Stimulated activated CD4-positive, alpha-beta T cell treated with anti-CD3 and anti-CD28 coated beads, Interleukin-1b, Interleukin-23, amount 100 ng/mL, for 4 hours (primary cell): ENCODE measurements around the gene CRIM1.

Source experiments
- DNase-seq, 2 donors: peaks; one replicate each; pipeline ENCODE4 v3.0.0-alpha.2; 2020; ENCODE audit warnings: low read depth in 2 of 2

CRIM1 gene

GRCh38 chr2:36554531-36554930 is 199.0 kb downstream of the CRIM1 start:
- DNase-seq = no peak

- DNase-seq = no peak
Observed at GRCh38 chr2:36555789-36556188, 200.2 kb downstream of the CRIM1 start.

GRCh38 chr2:36556842-36557241 is 201.3 kb downstream of the CRIM1 start:
- DNase-seq = no peak

DNA sequence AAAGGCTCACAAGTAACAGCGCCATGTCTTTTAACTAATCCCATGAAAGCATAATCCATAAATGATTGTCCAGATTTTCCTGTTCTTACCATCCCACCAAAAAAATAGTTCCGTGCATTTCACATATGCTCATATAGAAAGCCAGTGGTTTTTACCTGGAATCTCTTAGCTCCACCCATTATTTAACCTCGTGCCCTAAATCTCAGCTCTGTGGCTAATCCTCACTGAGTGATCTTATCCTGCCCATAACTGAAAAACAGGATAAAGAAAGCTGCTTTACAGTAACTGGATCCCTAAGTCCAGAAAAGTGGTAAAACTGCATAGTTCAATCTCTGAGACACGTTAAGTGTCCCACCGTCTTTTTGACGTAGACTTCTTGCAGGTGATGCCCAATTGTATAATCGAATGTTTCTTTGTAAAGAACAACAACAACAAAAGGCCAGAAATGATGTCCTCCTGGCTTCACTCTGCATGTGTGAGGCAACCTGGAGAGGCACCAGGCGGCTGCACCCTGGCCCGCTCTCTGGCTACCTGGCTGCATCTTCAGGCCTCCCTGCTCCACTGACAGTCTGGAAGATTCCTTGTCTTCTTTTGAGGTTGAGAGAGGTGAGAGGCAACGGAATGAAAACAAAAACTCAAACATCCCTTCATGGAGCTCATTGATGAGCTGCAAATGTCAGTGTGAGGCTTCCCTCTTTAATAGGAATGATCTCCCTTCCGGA is 203.8 kb downstream of the CRIM1 start:
- no peak for DNase-seq

DNA sequence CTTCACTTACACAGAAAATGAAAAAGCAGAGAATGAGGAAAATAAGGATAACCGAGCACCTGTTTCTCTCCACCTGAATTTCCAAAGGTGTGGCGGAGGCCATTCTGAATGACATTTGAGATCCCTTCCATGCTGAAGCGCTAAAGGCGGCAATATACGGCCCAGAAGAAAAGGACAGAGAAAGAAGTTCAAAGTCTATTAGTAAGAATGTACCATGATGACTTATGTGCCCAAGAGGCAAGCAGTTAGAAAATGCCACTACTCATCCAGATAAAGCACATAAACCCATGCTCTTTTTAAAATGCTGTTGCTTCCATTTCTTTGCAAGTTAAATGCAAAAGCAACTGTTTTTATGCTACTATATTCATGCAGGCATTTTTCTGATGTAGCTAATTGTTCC is 205.1 kb downstream of the CRIM1 start:
- DNase-seq = no peak

GRCh38 chr2:36561237-36561944 is 205.8 kb downstream of the CRIM1 start:
- no peak for DNase-seq

- no peak for DNase-seq
Observed at GRCh38 chr2:36562240-36562639, 206.7 kb downstream of the CRIM1 start.

- DNase-seq = no peak
Observed at GRCh38 chr2:36562973-36563532, 207.5 kb downstream of the CRIM1 start.

DNA sequence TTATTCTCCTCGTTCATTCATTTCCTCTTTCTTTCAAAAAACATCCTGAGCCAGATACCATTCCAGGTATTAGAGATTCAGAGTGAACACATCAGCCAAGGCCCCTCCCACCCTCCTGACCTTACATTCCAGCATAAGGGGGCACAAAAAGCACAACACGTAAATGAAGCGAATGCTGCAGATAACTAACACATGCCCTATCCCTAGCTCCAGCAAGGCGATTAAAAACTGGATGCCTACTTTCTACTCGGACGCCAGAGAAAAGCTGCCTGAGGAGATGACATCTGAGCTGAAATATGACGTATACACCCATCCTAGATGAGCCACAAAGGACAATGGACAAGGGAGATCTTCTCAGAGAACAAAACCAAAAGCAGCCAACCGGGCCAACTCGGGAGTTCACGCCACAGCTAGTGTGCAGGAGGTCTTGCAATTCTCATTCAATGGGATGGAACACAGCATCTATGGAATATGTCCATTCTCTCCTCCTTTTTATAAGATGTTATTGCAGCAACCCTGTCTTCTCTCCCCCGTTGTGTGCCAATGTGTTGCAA is 208.9 kb downstream of the CRIM1 start:
- no peak for DNase-seq

DNA sequence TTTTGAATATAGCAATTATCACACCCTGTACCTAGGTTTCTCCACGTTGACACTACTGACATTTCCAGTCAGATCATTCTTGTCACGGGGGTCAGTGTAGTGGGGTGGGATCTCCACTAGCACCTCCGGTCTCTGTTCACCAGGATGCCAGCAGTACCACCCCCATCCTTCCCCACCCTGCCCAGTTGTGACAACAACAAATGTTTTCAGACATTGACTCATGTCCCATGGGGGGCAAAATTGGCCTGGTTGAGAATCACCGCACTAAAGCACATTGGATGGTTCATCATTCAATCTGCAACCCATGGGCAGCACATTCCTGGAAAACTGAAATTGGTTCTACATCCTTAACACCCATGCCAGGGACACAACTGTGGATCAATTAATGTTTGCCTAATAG is 210.1 kb downstream of the CRIM1 start:
- DNase-seq = no peak

DNA sequence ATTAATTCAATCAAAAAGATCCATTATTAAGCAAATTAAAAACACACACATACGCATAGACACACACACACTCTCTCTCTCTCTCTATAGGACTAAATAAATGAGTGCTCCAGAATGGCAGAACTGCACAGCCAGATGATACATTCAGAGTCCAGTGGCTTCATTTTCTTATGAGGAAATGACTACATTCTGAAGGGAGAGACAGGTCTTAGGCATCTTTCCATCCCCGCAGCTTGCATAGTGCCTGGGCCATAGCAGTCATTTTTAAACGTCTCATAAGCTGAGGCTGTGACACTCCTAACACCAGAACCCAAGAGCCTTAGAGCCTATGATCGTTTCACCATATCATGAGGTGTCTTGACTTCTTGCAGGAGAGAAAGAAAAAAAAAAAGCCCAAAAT is 211.3 kb downstream of the CRIM1 start:
- no peak for DNase-seq

DNA sequence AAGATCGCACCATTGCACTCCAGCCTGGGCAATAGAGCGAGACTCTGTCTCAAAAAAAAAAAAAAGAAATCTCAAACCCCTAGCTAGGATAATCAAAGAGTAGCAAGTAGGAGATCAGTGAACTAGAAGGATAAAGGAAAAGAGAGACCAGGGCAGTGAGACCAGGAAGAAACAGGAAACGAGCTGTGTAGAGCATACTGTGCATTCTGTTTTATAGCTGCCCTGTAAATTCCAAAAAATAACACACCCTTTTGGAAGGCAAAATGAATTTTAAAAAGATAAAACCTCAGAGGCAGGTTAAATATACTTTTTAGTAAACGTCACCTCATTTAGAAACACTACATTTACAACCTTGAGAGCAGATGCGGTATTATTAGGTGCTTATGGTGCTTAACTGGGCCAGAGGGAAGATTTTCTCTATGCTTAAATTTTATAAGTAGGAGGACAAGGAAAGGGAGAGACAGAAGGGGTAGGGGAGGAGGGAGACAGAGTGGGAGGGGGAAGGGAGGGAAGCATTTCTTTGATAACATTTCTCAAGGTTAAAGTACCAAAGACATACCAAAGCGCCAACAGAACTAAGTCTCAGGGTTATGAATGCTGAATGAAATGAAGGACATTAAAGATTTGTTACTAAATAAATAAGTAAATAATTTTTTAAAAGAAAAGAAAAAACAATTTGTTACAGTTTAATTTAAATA is 212.3 kb downstream of the CRIM1 start:
- no peak for DNase-seq

- DNase-seq = no peak
Observed at GRCh38 chr2:36568516-36569246, 213.1 kb downstream of the CRIM1 start.

DNA sequence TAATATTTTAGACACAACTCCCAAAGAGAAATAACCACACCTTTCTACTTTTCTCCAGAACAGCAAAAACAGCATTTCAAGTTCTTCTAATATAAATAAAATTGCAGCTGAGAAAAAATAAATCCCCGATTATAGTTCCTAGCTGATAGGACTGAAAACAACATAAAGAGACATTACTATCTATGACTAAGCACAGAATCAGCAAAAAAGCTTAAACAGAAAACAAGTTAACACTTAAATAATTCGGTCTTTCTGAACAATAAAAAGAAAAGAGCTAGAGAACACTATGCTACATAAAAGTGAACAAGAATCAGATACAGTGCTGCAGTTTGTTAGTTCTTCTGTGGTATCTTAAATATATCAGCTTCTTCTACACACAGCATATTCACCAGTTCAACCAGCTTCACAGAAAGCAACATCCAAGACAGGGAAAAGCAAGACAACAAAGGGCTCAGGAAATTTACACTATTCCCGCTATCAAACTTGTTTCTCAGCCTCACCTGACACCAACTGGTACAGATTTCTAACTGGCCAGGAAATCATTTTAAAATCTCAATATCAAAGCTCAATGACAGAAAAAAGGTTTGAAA is 213.8 kb downstream of the CRIM1 start:
- DNase-seq = no peak

DNA sequence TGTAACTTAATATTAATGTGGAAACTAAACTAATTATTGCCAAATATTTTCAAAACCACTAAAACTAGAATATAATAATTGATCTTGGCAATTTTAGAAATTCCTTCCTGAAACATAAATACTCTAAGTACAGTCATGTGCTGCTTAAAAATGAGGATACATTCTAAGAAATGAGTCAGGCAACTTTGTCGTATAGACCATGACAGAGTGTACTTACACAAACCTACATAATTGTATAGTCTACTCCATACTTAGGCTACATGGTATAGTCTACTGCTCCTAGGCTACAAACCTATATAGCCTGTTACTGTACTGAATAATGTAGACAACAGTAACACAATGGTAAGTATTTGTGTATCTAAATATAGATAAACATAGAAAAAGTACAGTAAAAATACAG is 214.8 kb downstream of the CRIM1 start:
- no peak for DNase-seq

- no peak for DNase-seq
Observed at GRCh38 chr2:36572054-36572718, 216.6 kb downstream of the CRIM1 start.

GRCh38 chr2:36572719-36573059 is 217.1 kb downstream of the CRIM1 start:
- DNase-seq = no peak

GRCh38 chr2:36573165-36573564 is 217.6 kb downstream of the CRIM1 start:
- no peak for DNase-seq

DNA sequence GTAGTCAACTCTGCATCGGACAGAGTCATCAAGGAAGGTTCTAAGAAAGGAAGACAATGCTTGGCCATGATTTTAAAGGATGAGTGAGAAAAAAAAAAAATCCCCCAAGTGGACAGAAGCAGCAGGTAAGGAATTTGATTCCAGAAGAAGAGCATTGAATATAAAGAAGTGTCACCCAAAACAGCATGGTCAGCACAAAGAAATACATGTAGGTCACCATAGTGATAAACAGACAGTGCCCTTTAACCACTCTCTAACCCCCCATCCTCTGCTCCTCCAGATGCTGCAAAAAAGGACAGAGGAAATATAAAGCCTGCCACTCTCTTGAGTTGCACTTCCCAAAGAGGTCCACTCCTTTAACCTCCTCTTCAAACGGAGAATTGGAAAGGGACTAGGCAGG is 219.0 kb downstream of the CRIM1 start:
- no peak for DNase-seq

- DNase-seq = no peak
Observed at GRCh38 chr2:36577884-36578283, 222.3 kb downstream of the CRIM1 start.
